NK-92 treated with Interleukin-12 subunit alpha and Interleukin-12 subunit beta, amount 100 ng/mL, for 24 hours (cell line): ENCODE results near the gene NR1I2.

Source experiments
- DNase-seq: peaks from one replicate; lab custom pipeline; 2025; lab: John Stamatoyannopoulos, UW

Gene NR1I2

DNA sequence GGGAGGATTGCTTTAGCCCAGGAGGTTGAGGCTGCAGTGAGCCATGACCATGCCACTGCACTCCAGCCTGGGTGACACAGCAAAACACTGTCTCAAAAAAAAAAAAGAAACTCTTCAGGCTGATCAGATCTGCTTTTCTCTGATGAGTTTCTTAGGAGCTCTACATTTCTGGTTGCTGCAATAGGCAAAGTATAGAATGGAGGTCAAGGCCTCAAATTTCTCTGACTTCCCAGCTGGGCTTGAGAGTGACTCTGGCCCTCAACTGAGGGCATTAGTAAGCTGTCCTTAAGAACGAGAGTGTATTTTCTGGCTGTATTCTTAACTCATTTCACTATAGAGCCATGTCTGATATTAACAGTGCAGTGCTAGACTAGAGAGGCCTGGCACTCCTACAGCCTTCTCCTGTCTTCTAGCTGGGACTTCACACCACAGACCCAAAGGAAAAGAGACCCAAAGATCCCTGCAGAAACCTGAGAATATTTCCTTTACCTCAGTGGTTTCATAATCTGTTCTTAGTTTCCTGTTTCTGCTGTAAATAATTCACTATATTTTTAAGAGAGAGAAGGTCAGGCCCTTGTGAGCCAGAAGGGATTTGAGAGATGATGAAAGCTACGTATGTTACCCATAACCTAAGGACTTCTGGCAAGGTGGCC lies 2.0 kb upstream of the NR1I2 start:
- DNase-seq: no peak

DNA sequence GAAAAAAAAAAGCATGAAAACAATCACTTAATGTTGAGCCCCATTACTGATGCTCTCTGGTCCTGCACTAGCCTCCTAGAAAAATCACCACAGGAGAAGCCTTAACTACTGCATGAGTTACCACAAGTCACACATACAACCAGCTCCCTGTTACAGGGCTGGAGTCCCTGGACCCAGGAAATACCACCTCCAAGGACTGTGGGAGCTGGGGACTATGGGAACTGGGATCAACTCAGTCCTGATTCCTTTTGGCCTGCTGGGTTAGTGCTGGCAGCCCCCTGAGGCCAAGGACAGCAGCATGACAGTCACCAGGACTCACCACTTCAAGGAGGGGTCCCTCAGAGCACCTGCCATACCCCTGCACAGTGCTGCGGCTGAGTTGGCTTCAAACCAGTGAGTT lies 559 bp downstream of the NR1I2 start:
- no peak for DNase-seq

DNA sequence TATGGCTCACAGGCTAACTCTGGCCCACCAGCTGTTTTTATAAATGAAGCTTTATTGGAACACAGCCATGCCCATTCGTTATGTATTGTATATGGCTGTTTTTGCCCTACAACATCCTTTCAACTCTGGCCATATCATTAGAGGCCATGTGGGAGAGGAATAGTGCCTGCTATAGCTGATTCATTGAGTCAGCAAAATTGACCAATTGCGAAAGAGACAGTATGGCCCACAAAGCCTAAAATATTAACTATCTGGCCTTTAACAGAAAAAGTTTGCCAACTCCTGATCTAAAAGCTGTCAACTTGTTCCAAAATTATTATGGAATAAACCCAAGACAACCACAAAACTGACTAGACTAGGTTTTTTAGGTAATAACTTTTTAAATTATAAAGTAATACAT lies 1.4 kb downstream of the NR1I2 start:
- DNase-seq: no peak

DNA sequence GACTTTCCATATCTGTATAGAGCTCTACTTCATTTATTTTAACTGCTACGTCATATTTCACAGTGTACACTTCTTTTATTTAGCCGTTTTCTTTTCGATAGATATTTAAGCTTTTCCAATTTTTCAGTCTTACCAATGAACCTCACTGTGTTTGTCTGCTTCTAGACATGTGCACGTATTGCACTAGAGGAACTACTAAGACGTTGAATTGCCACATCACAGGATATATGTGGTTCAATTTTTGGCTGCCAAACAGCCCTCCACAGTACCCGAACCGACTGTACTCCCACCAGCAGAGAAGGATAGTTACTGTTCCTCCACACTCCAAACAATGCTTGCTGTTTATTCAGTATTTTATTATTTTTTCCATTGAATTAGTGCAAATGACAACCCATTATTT lies 2.0 kb downstream of the NR1I2 start:
- DNase-seq: no peak

DNA sequence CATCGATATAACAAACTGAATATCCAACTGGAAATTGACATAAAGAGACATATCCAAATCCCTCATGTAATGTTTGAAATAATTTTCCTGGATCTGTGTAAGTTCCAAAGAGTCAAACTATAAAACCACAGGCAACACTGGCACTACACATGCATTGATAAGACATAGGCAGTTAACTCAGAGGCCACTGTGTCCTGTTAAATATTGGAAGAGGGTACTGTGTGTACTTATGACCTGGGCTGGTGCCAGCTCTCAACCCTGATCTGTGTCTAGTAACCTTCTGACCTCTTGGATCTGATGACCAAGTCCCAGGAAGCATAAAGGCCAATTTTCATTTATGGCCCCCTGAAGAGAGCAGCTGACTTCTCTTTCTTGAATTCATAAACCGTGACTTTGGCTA lies 4.5 kb downstream of the NR1I2 start:
- no peak for DNase-seq

DNA sequence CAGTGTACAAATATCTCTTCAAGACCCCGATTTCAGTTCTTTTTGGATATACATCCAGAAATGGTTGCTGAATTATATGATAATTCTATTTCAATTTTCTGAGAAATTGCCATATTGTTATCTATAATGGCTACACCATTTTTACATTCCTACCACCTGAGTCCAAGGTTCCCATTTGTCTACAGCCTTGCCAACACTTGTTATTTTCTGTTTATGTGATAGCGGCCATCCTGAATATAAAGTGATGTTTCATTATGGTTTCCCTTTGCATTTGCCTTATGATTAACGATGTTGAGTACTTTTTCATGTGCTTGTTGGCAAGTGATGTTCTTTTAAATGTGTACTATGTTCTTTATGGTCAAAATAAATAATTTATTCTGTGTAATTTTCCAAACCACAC lies 8.5 kb downstream of the NR1I2 start:
- DNase-seq: no peak

DNA sequence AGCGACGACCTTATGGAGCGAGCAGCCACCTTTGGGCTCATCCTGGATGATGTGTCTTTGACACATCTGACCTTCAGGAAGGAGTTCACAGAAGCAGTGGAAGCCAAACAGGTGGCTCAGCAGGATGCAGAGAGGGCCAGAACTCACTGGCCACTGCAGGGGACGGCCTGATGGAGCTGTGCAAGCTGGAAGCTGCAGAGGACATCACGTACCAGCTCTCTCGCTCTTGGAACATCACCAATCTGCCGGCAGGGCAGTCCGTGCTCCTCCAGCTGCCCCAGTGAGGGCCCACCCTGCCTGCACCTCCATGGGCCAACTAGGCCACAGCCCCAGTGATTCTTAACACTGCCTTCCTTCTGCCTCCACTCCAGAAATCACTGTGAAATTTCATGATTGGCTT lies 10.4 kb downstream of the NR1I2 start:
- no peak for DNase-seq

DNA sequence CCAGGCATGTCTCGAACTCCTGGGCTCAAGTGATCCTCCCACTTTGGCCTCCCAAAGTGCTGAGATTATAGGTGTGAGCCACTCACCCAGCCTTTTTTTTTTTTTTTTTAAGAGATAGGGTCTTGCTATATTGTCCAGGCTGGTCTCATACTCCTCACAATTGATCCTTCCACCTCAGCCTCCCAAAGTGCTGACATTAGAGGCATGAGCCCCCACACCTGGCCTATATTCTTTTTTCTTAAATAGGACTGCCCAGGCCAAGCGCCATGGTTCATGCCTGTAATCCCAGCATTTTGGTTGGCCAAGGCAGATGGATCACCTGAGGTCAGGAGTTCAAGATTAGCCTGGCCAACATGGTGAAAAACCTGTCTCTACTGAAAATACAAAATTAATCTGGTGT lies 12.5 kb downstream of the NR1I2 start:
- DNase-seq: no peak

DNA sequence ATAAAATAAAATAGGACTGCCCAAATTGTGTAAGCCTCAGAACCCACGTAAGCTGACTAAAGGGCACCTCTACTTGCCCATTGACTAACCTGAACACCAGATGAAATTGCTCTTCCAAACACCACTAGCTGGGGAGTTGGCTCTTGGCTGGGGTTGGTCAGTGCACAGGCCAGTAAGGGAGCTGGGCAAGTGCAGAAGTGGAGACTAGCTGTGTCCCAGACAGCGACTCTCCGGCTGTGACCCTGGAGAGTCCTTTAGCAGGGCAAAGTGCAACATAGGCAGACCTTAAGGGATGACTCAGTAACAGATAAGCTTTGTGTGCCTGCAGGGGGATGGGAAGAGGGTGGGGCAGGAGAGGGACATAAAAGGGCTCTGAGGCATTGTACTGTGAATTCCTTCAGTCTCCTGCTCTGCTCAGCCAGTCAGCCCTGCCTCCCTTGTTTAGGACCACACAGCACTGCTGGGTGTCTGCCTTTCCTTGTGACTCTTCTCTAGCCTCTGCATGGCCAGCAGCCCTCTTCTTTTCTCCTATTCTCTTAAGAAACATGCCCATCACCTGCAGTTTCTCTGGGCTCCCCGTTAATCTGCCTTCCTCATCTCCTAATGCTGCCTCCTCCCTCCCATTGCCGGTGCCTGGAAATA lies 13.2 kb downstream of the NR1I2 start:
- no peak for DNase-seq

DNA sequence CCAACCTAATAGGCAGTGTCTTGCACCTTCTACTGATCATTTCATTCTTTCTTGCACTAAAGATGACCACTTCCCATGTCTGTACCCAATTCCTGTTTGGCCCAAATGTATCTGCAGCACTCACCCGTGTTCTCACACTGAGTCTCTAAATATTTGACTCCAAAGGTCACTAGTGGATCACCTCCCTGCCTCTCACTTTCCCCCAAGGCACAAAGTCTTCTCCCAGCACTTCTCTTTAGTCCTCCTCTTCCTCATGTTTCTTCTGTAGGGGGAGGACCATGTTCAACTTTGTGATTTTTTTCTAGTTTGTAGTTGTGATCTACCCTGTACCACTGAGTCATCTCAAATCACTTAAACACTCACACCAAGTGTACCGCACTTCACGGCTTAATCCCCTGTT lies 13.9 kb downstream of the NR1I2 start:
- DNase-seq: no peak

DNA sequence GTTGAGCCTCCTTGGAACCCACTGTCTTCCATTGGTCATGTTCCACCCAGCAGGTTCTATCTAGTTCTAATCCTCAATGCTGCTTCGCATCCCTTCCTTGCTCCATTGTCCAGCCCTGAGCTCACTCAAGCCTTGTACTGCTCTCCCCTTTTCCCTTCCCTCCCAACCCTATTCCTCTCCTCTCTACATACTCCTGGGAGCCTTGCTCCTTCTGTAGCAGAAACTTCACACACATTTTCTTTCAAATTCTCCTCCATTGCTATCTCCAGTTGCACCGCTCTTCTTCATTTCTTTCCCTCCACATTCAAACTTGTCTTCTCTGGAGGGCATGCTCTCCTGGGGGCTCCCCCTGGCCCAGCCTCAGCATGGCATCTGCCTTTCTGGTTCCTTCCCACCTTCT lies 14.5 kb downstream of the NR1I2 start:
- no peak for DNase-seq

DNA sequence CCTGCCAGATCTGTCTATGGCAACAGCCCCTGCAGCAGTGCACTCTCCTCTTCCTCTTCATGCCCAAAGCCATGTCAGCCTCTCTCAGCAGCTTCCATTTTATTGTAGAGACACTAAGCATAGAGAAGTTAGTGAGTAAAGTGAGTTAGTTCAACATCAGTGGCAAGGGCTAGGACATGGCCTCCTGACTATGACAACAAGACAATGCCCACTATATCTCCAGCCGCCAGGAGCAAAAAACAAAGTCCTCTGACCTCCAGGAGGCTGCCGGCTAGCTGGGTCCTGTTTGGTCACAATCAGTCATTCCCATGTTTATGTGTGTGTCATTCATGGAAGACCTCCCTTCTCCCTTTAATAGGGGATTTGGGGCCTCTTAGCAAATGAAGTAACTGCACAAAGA lies 14.9 kb downstream of the NR1I2 start:
- no peak for DNase-seq

DNA sequence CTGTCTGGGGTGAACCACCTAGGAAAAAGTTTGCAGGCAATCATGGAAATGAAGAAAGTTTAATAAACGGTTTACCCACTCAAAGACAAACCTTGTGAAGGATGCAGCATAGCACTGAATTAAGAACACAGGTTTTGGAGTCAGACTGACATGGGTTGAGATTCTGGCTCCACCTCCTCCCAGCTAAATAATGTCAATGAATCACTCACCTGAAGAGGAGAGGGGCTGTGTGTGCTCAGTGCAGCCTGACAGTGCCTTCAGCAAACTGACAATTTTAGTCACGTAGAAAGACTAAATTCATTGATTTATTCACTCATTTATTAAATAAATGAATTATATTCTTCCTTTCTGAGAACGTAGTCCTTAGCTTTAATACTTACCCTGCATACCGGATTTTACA lies 18.9 kb downstream of the NR1I2 start:
- DNase-seq: no peak

DNA sequence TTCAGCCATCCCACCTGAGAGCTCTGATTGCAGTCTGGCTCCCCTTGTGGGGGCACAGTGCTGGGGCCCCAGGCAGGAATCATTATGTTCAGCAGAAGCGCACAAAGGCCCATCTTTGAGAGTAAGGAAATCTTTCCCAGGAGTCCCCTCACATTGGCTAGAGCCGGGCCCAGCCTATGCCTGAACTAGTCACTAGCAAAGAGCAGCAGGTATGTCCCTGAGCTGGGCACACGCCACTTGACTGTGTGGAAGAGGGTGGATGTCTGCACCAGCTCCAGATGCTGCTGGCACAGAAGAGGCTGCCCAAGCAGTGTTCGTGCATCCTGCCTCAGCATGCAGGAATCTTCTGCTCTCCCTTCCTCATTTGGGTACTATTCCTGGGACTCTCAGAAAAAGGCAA lies 26.3 kb downstream of the NR1I2 start:
- DNase-seq: no peak

DNA sequence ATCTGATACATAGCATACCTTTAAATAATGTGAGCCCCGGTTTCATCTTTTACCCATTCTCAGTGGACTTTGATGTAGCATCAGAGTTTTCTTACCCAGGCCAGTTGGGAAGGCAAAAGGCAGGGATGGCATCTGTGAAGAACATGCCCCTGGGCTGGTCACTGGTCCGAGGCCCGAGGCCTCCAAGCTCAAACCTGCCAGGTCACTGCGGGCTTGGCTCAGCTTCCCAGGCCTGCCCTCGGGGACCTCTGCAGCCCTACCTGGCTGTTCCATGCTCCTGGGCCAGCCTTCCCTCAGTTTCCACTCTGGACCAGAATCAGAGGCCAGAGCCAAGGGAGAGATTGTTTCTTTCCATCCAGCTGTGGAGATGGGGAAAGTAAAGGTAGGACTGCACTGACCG lies 26.9 kb downstream of the NR1I2 start:
- DNase-seq: no peak

DNA sequence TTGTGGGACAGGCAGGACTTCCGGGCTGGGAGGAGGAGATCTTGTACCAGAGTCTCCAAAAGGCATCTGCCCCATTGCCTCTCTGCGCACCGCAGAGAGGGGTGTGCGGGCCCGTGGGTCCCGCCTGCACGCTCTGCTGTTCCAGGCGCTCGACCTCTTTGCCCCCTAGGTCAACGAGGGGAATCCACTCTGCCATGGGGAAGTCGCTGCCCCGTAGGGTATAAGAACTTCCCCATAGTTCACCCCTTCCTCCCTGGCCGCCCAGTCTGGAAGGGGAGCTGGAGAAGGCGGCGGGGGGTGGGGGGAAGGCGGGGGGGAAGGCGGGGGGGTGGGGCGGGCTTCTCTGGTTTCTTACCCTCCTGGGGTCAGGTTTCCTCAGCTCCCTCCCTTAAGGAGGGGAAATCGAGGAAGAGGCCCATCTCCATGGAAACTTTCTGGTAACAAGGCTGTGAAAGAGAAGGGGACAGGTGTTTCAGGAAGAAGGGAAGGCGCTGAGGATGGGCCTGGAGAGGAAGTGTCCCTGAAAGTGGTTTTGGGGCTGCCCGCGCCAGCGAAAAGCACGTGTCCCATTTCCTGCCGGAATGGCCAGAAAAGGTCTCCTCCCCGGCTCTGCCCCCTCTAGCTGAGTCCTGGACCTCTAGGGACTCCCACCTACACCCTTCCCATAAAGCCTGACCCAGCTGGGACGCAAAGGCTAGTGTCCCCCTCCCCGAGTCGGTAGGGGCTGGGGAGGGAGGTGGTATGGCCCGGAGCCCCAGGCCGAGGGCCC lies 27.5 kb downstream of the NR1I2 start:
- DNase-seq: no peak

DNA sequence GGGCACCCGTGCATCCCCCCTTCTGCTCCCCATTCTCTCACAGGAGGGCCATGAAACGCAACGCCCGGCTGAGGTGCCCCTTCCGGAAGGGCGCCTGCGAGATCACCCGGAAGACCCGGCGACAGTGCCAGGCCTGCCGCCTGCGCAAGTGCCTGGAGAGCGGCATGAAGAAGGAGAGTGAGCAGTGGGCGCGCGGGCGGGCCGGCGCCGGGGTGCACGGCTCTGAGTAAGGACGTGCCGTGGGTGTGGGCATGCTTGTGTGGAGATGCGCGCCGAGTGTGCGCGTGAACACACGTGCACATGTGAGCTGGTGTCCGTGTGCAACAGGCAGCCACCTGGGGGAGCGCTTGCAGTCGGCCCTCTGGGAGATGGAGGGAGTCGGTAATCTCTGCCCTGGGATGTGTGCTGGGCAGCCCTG lies 28.1 kb downstream of the NR1I2 start:
- no peak for DNase-seq

DNA sequence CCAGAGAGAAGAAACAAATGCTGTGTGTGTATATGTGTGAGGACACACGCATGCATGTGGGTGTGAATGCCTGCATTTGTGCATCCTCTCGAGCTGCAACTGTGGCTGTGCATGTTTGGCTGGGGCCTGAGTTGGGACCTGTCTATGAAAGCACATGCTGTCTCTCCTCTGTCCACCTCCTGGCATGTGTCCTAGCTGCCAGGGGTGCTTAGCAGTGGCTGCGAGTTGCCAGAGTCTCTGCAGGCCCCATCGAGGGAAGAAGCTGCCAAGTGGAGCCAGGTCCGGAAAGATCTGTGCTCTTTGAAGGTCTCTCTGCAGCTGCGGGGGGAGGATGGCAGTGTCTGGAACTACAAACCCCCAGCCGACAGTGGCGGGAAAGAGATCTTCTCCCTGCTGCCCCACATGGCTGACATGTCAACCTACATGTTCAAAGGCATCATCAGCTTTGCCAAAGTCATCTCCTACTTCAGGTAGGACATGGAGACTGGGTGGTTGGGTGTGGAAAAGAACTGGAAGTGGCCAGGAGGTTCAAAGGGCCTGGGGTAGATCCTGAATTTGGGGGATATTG lies 30.7 kb downstream of the NR1I2 start:
- no peak for DNase-seq

DNA sequence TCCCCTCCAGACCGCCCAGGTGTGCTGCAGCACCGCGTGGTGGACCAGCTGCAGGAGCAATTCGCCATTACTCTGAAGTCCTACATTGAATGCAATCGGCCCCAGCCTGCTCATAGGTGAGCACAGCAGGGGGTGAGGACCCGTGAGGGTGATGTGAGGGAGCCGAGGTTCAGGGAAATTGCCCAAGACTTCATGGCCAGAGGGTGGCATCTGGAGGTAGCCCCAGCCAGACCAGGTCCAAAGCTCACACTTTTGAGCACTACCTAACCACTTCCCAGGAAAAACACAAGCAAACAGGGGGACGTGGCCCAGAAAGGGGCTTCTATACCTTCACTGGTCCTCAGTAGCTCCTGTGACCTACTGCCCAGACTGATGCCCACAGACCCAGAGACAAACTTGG lies 33.8 kb downstream of the NR1I2 start:
- no peak for DNase-seq

DNA sequence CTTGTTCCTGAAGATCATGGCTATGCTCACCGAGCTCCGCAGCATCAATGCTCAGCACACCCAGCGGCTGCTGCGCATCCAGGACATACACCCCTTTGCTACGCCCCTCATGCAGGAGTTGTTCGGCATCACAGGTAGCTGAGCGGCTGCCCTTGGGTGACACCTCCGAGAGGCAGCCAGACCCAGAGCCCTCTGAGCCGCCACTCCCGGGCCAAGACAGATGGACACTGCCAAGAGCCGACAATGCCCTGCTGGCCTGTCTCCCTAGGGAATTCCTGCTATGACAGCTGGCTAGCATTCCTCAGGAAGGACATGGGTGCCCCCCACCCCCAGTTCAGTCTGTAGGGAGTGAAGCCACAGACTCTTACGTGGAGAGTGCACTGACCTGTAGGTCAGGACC lies 35.2 kb downstream of the NR1I2 start:
- DNase-seq: no peak

DNA sequence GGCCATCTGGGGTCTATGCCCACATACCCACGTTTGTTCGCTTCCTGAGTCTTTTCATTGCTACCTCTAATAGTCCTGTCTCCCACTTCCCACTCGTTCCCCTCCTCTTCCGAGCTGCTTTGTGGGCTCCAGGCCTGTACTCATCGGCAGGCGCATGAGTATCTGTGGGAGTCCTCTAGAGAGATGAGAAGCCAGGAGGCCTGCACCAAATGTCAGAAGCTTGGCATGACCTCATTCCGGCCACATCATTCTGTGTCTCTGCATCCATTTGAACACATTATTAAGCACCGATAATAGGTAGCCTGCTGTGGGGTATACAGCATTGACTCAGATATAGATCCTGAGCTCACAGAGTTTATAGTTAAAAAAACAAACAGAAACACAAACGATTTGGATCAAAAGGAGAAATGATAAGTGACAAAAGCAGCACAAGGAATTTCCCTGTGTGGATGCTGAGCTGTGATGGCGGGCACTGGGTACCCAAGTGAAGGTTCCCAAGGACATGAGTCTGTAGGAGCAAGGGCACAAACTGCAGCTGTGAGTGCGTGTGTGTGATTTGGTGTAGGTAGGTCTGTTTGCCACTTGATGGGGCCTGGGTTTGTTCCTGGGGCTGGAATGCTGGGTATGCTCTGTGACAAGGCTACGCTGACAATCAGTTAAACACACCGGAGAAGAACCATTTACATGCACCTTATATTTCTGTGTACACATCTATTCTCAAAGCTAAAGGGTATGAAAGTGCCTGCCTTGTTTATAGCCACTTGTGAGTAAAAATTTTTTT lies 35.9 kb downstream of the NR1I2 start:
- no peak for DNase-seq

DNA sequence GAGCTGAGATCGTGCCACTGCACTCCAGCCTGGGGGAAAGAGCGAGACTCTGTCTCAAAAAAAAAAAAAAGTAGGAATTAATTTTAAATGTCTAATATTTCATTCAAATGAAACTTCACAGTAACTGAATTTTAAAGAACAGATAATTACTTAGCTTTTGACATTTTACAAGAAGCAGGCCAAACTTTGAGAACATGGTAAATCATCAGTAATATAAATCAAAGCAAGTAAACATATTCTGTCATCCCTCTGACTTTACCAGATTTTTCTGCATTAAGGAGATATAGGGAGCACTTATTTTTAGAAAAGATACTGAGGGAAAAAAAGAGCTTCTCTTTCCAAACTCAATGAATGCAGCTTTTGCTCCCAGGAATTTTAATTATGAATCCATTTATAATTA lies 37.0 kb downstream of the NR1I2 start:
- no peak for DNase-seq
